IMR-90 (cell line): ENCODE results near the gene SLC35G1. TPM values are rescaled to one million over a fixed set of nuclear protein-coding genes. Genes with fewer than 3 reads are reported as not detected.
A peak's percentile ranks its signal among the peaks of the same experiment; 100 is the strongest.

Source experiments
- BHLHE40 ChIP-seq: fragments of 150-350 bp; IDR thresholded peaks from 2 replicates; pipeline ENCODE4 v1.6.1; 2016; ENCODE audit warnings: mild to moderate bottlenecking, low read depth, low read length
- CEBPB ChIP-seq: IDR thresholded peaks from 2 replicates; pipeline ENCODE4 v1.6.1; 2012; ENCODE audit warnings: low read depth, low read length, improper control_type of control experiment
- FOS ChIP-seq: fragments of 150-350 bp; IDR thresholded peaks from 2 replicates; pipeline ENCODE4 v1.6.1; 2016; ENCODE audit warnings: low read depth, low read length
- MAFK ChIP-seq: IDR thresholded peaks from 2 replicates; pipeline ENCODE4 v1.6.1; 2012; ENCODE audit warnings: low read depth, low read length, improper control_type of control experiment
- MAZ ChIP-seq: IDR thresholded peaks from 2 replicates; pipeline ENCODE4 v1.6.1; 2012; ENCODE audit warnings: low read depth, mild to moderate bottlenecking, low read length, improper control_type of control experiment, moderate library complexity, borderline replicate concordance
- SMC3 ChIP-seq: fragments of 150-350 bp; IDR thresholded peaks from 2 replicates; pipeline ENCODE4 v1.6.1; 2016; ENCODE audit warnings: low read depth, mild to moderate bottlenecking, antibody characterized with exemption, low read length, moderate library complexity
- polyA plus RNA-seq, 3 experiments: library from polyadenylated mRNA; depleted of rRNA; stranded (reverse); fragments of >200 nt; gene quantifications; 2 replicates each; pipeline ENCODE4 v1.2.3, GENCODE V29; 2012; ENCODE audit warnings: low replicate concordance in 1 of 3
- total RNA-seq: library from RNA; depleted of rRNA; stranded (reverse); fragments of >200 nt; gene quantifications from 2 replicates; pipeline ENCODE4 v1.2.3, GENCODE V29; 2012

Gene SLC35G1
- total and polyA plus RNA-seq, 2 of the 4 experiments (the other 2 are of a cell fraction), result 2.7 to 3.7 TPM

DNA sequence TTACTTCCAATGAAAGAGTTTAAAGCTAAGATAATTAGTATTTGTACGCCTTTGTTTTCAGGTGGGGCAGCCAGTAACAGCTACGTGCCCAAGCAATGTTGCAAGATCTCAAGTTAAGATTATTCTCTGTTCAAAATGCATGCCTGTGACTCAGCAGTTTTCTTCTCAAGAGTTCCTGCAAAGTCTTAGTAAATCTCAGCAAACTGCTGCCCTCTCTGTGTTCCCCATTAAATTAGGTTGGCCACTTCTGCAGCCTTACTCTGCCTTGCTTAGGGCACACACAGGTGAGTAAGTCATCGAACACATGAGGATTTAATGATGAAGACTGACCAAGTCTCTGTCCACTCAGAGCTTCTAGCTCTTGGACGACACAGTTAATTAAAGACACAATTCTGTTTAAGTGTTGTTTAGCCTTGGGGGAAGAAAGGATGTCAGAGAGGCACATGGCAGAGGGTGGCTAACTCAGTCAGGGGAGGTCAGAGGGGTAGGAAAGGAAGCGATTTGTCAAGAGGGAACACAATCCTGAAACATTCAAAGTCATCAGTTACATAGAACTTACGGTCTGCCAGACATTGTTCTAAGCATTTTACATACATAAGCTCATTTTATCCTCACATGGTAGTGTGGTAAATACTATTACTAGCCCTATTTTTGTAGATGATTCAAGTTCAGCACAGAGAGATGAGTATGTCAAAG, 20.2 kb upstream of the SLC35G1 start (continued):
- peak; percentile 45; the same call in 1 of the 2 replicates for TF ChIP-seq CEBPB
- TF ChIP-seq SMC3, result no peak
- no peak for TF ChIP-seq FOS
- no peak for TF ChIP-seq MAZ
- peak; percentile 77 for TF ChIP-seq MAFK
- no peak for TF ChIP-seq BHLHE40
